ENCODE data around the gene VTI1B. TPM values are rescaled to one million over a fixed set of nuclear protein-coding genes. Genes with fewer than 3 reads are reported as not detected.
"Not testable (repeated sequence)": the region's sequence is repeated elsewhere in the genome, so short reads cannot be mapped to it uniquely, and the experiment has no call there.

Gene VTI1B
- 108 TPM for total RNA-seq
- long read RNA-seq, full-length matches to known transcripts = 86 of 100 reads
- long read RNA-seq, partial matches to known transcripts = 4 of 100 reads
- long read RNA-seq, other reads (novel, unspliced or antisense) = 10 of 100 reads

- peaks cover 12% of the 10 kb centered on the region for H3K36me3 ChIP-seq
- H3K4me3 ChIP-seq = peak within 1 kb of the TSS; percentile 99
- H3K9me3 ChIP-seq = no peaks in the 10 kb centered on the region
- peak within 1 kb of the TSS; percentile 100 for H3K27ac ChIP-seq
- intact Hi-C loops (cut with DNase I) = no loop called here
- DNase-seq (peak; percentile 90), ATAC-seq (peak; percentile 98 to 99)
- TF ChIP-seq, protein P1, sequence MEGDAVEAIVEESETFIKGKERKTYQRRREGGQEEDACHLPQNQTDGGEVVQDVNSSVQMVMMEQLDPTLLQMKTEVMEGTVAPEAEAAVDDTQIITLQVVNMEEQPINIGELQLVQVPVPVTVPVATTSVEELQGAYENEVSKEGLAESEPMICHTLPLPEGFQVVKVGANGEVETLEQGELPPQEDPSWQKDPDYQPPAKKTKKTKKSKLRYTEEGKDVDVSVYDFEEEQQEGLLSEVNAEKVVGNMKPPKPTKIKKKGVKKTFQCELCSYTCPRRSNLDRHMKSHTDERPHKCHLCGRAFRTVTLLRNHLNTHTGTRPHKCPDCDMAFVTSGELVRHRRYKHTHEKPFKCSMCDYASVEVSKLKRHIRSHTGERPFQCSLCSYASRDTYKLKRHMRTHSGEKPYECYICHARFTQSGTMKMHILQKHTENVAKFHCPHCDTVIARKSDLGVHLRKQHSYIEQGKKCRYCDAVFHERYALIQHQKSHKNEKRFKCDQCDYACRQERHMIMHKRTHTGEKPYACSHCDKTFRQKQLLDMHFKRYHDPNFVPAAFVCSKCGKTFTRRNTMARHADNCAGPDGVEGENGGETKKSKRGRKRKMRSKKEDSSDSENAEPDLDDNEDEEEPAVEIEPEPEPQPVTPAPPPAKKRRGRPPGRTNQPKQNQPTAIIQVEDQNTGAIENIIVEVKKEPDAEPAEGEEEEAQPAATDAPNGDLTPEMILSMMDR (IDR thresholded peaks at IDR 0.05) = no peak
- H3K27me3 ChIP-seq (ENCODE audit: low read depth) = no peaks in the 10 kb centered on the region
- peaks cover 29% of the 10 kb centered on the region for H3K4me1 ChIP-seq
Observed at GRCh38 chr14:67674480-67675218, at the start of gene VTI1B. TSS of gene VTI1B (minus strand) at chr14:67674632. CDS start at chr14:67674489, 143 bp downstream.

DNA sequence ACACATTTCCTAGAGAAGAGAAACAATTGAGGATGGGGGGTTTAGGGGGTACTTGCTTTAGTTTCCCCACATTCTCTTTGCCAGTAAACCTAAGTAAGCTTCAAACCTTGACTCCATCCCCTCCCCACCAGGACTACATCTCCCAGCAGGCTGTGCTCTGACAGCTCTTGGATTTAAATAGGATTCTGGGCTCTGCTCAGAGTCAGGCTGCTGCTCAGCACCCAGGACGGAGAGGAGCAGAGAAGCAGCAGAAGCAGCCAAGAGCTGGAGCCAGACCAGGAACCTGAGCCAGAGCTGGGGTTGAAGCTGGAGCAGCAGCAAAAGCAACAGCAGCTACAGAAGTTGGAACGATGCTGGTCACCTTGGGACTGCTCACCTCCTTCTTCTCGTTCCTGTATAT is 47.9 kb upstream of the VTI1B start:
- Histone ChIP-seq H3K27me3 (ENCODE audit: low read depth) (no peaks in the 10 kb centered on the region), H3K36me3 (no peaks in the 10 kb centered on the region), H3K9me3 (no peaks in the 10 kb centered on the region), H3K27ac (no peak overlapping the region), H3K4me3 (no peak overlapping the region), H3K4me1 (no peaks in the 10 kb centered on the region)
- intact Hi-C loops (cut with DNase I) = no loop called here
- TF ChIP-seq, protein P1 (IDR thresholded peaks at IDR 0.05) = no peak
- DNase-seq (no peak), ATAC-seq (peak in 1 of 2 donors; percentile 29)

DNA sequence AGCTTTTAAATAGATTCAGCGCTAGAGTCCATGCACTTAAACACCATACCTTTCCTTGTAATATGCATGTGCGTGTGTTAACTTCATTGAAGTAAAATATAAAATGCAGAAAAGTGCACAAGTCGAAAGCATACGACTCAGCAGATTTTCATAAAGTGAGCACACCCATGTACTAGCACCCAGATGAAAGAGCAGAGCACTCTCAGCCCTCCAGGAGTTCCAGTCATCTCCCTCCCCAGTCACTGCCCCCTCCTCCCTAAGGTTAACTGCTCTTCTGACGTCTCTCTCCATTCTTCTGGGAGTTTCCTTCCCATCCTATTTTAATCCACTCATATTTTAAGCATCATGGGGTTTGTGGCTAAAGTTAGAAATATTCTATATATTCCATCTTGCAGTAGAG is 47.4 kb upstream of the VTI1B start:
- no peak overlapping the region for H3K27ac ChIP-seq
- H3K9me3 ChIP-seq = no peaks in the 10 kb centered on the region
- no peak for ATAC-seq
- no peaks in the 10 kb centered on the region for H3K4me1 ChIP-seq
- no peaks in the 10 kb centered on the region for H3K36me3 ChIP-seq
- no peaks in the 10 kb centered on the region for H3K27me3 ChIP-seq (ENCODE audit: low read depth)
- intact Hi-C loops (cut with DNase I) = no loop called here
- no peak overlapping the region for H3K4me3 ChIP-seq
- no peak for DNase-seq
- TF ChIP-seq, protein P1 (IDR thresholded peaks at IDR 0.05) = no peak

GRCh38 chr14:67719866-67720265 is 45.4 kb upstream of the VTI1B start:
- DNase-seq (no peak), ATAC-seq (no peak)
- TF ChIP-seq, protein P1 (IDR thresholded peaks at IDR 0.05) = no peak
- no peak overlapping the region for H3K4me3 ChIP-seq
- no peaks in the 10 kb centered on the region for H3K4me1 ChIP-seq
- H3K9me3 ChIP-seq = no peaks in the 10 kb centered on the region
- intact Hi-C loops (cut with DNase I) = no loop called here
- H3K27ac ChIP-seq = no peak overlapping the region
- no peaks in the 10 kb centered on the region for H3K27me3 ChIP-seq (ENCODE audit: low read depth)
- H3K36me3 ChIP-seq = no peaks in the 10 kb centered on the region

DNA sequence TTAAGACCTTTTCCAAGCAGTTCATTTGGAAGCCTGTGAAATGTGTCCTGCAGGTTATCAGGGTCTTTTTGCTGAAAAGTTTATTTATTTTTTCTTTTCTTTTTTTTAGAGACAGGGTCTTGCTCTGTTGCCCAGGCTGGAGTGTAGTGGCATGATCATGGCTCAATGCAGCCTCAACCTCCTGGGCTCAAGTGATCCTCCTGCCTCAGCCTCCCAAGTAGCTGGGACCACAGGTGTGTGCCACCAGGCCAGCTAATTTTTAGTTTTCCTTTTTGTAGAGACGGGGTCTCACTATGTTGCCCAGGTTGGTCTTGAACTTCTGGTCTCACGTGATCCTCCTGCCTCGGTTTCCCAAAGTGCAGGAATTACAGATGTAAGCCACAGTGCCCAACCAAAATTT is 45.0 kb upstream of the VTI1B start:
- H3K4me1 ChIP-seq; H3K27ac ChIP-seq; ATAC-seq; H3K9me3 ChIP-seq; H3K27me3 ChIP-seq (ENCODE audit: low read depth); DNase-seq; H3K4me3 ChIP-seq; H3K36me3 ChIP-seq; intact Hi-C loops (cut with DNase I): not testable (repeated sequence)

- Histone ChIP-seq H3K36me3 (no peaks in the 10 kb centered on the region), H3K27ac (no peak overlapping the region), H3K27me3 (ENCODE audit: low read depth) (no peaks in the 10 kb centered on the region), H3K4me1 (no peaks in the 10 kb centered on the region), H3K9me3 (no peaks in the 10 kb centered on the region), H3K4me3 (no peak overlapping the region)
- DNase-seq (no peak), ATAC-seq (no peak)
- intact Hi-C loops (cut with DNase I) = no loop called here
- TF ChIP-seq, protein P1 (IDR thresholded peaks at IDR 0.05) = no peak
Observed at GRCh38 chr14:67718265-67718664, 43.8 kb upstream of the VTI1B start.
